Keratinocyte (primary cell): ENCODE data around the gene STON2. TPM values are rescaled to one million over a fixed set of nuclear protein-coding genes. Genes with fewer than 3 reads are reported as not detected.

Source experiments
- DNase-seq: peaks from one replicate; pipeline ENCODE4 v3.0.0-alpha.2; 2011; ENCODE audit warnings: low read depth, missing footprints, low spot score
- FAIRE-seq: peaks from 2 replicates; lab custom pipeline; 2011; peaks lifted over from hg19 to GRCh38; lab: Jason Lieb, UNC
- H2AFZ ChIP-seq: 2 replicates; pipeline ENCODE4 v1.6.0; 2012; ENCODE audit warnings: low read length, control low read depth, inconsistent platforms; ENCODE audit not compliant: control insufficient read depth
- H3K27ac ChIP-seq: 2 replicates; pipeline ENCODE4 v1.5.1; 2011; ENCODE audit warnings: low read length; ENCODE audit not compliant: control insufficient read depth, insufficient read depth
- H3K27me3 ChIP-seq: 3 replicates; pipeline ENCODE4 v1.6.0; 2011; ENCODE audit warnings: low read length; ENCODE audit not compliant: control insufficient read depth, insufficient read depth; ENCODE audit errors: extremely low read depth
- H3K36me3 ChIP-seq, 2 experiments: 2 replicates in 1 of 2; 3 replicates in 1 of 2; pipeline ENCODE4 v1.5.1; 2011; ENCODE audit warnings: low read length in 2 of 2, mild to moderate bottlenecking in 1 of 2; ENCODE audit not compliant: control insufficient read depth in 2 of 2, insufficient read depth in 2 of 2; ENCODE audit errors: extremely low read depth in 1 of 2
- H3K4me1 ChIP-seq: 3 replicates; pipeline ENCODE4 v1.5.1; 2011; ENCODE audit warnings: low read length; ENCODE audit not compliant: control insufficient read depth, insufficient read depth; ENCODE audit errors: extremely low read depth
- H3K4me2 ChIP-seq: 3 replicates; pipeline ENCODE4 v1.6.0; 2011; ENCODE audit warnings: low read depth, low read length; ENCODE audit not compliant: control insufficient read depth, insufficient read depth; ENCODE audit errors: extremely low read depth
- H3K4me3 ChIP-seq, 3 experiments: fragments of 200-600 bp in 1 of 3; sonication (generic) in 1 of 3; 2 replicates in 2 of 3; 3 replicates in 1 of 3; pipeline ENCODE4 v1.5.1; 2011 to 2016; ENCODE audit warnings: low read length in 3 of 3, mild to moderate bottlenecking in 3 of 3, control low read depth in 2 of 3, inconsistent platforms in 1 of 3, low read depth in 1 of 3, mixed read lengths in 1 of 3, mixed run types in 1 of 3, moderate library complexity in 1 of 3; ENCODE audit not compliant: control insufficient read depth in 2 of 3, insufficient read depth in 2 of 3; ENCODE audit errors: extremely low read depth in 1 of 3
- H3K79me2 ChIP-seq: 2 replicates; pipeline ENCODE4 v1.6.0; 2012; ENCODE audit warnings: low read length; ENCODE audit not compliant: control insufficient read depth, insufficient read depth
- H3K9ac ChIP-seq: 3 replicates; pipeline ENCODE4 v1.6.0; 2011; ENCODE audit warnings: low read length; ENCODE audit not compliant: control insufficient read depth, insufficient read depth; ENCODE audit errors: extremely low read depth
- H3K9me1 ChIP-seq: 3 replicates; pipeline ENCODE4 v1.6.0; 2011; ENCODE audit warnings: low read length; ENCODE audit not compliant: control insufficient read depth, insufficient read depth; ENCODE audit errors: extremely low read depth
- H3K9me3 ChIP-seq: 2 replicates; pipeline ENCODE4 v1.5.1; 2012; ENCODE audit warnings: low read depth, low read length; ENCODE audit not compliant: control insufficient read depth
- H4K20me1 ChIP-seq: 3 replicates; pipeline ENCODE4 v1.6.0; 2011; ENCODE audit warnings: low read length; ENCODE audit not compliant: control insufficient read depth, insufficient read depth; ENCODE audit errors: extremely low read depth
- CTCF ChIP-seq, 3 experiments: IDR thresholded peaks in 1 of 3; conservative IDR thresholded peaks in 1 of 3; optimal IDR thresholded peaks in 1 of 3; 2 replicates in 2 of 3; 3 replicates in 1 of 3; pipeline versions ENCODE3 to v1.5.1; 2011; ENCODE audit warnings: low read length in 3 of 3, mild to moderate bottlenecking in 3 of 3, moderate library complexity in 2 of 3, control low read depth in 1 of 3, inconsistent platforms in 1 of 3; ENCODE audit not compliant: insufficient read depth in 2 of 3; ENCODE audit errors: extremely low read depth in 1 of 3
- EZH2 ChIP-seq: IDR thresholded peaks from one replicate; pipeline ENCODE4 v1.6.1; 2012; ENCODE audit warnings: inconsistent platforms, mild to moderate bottlenecking, low read length, moderate library complexity
- dilution Hi-C: fragments of 300-500 bp; cut with MboI; formaldehyde crosslinking; loops from one replicate; pipeline ENCODE4 v1.7.0; 2020; ENCODE audit warnings: low sequenced_read_pairs; ENCODE audit not compliant: extremely low pct_ligation_motif_present
- polyA plus RNA-seq, 5 experiments: library from polyadenylated mRNA; depleted of rRNA in 3 of 5; stranded (reverse) in 3 of 5; stranded (forward) in 1 of 5; unstranded in 1 of 5; fragments of >200 nt; gene quantifications; 1 replicate in 1 of 5; 2 replicates in 3 of 5; 3 replicates in 1 of 5; pipeline versions ENCODE4 v1.2.1 to v1.2.3, GENCODE V29; 2011 to 2012; ENCODE audit warnings: missing spikeins in 2 of 5, low read depth in 1 of 5, low replicate concordance in 1 of 5

Gene STON2
- polyA plus RNA-seq, 1 donor (not counting 4 experiments of a cell fraction or from before 2014, with no cell fraction given): 82.3 TPM

- peak overlapping the region; percentile 49 for H3K9ac ChIP-seq
- FAIRE-seq (no peak), DNase-seq (peak; percentile 78)
- H3K4me2 ChIP-seq: peak overlapping the region; percentile 92
- H3K9me3 ChIP-seq: no peaks in the 10 kb centered on the region
- H3K27me3 ChIP-seq: no peaks in the 10 kb centered on the region
- H3K36me3 ChIP-seq: peaks cover 2 to 3% of the 10 kb centered on the region in 2 experiments
- H3K4me3 ChIP-seq: peak overlapping the region in 2 of 3 experiments; percentile 17 to 39
- dilution Hi-C loops: no loop called here
- H3K27ac ChIP-seq: peak overlapping the region; percentile 93
- peaks cover 40% of the 10 kb centered on the region for H3K4me1 ChIP-seq
- H3K9me1 ChIP-seq: no peaks in the 10 kb centered on the region
- H4K20me1 ChIP-seq: no peaks in the 10 kb centered on the region
- TF ChIP-seq CTCF (optimal IDR thresholded peaks at IDR 0.05 in 1 of 3, IDR thresholded peaks at IDR 0.05 in 1 of 3, conservative IDR thresholded peaks at IDR 0.05 in 1 of 3; ENCODE audit: extremely low read depth in 1 of 3, insufficient read depth in 2 of 3, low read length in 3 of 3): no peak
- no peak for TF ChIP-seq EZH2
- no peak overlapping the region for H2AFZ ChIP-seq
- no peaks in the 10 kb centered on the region for H3K79me2 ChIP-seq
Measured at GRCh38 chr14:81400852-81401251, 728 bp upstream of the STON2 start.

GRCh38 chr14:81398196-81398891 lies 1.8 kb downstream of the STON2 start:
- H3K9me3 ChIP-seq: no peaks in the 10 kb centered on the region
- H3K4me1 ChIP-seq: peaks cover 48% of the 10 kb centered on the region
- H3K4me3 ChIP-seq: no peak overlapping the region
- H3K27me3 ChIP-seq: no peaks in the 10 kb centered on the region
- no peak overlapping the region for H2AFZ ChIP-seq
- no peaks in the 10 kb centered on the region for H3K9me1 ChIP-seq
- no peaks in the 10 kb centered on the region for H4K20me1 ChIP-seq
- no peak overlapping the region for H3K9ac ChIP-seq
- H3K4me2 ChIP-seq: no peak overlapping the region
- no peak for FAIRE-seq
- no peak overlapping the region for H3K27ac ChIP-seq
- TF ChIP-seq EZH2 (no peak), CTCF (optimal IDR thresholded peaks at IDR 0.05 in 1 of 3, IDR thresholded peaks at IDR 0.05 in 1 of 3, conservative IDR thresholded peaks at IDR 0.05 in 1 of 3; ENCODE audit: extremely low read depth in 1 of 3, insufficient read depth in 2 of 3, low read length in 3 of 3) (no peak)
- dilution Hi-C loops: no loop called here
- H3K79me2 ChIP-seq: no peaks in the 10 kb centered on the region
- peaks cover 3 to 6% of the 10 kb centered on the region in 2 experiments for H3K36me3 ChIP-seq
- DNase-seq: no peak
